Psoas muscle (tissue), 8 donors: ENCODE measurements around the gene EMC8. TPM values are rescaled to one million over a fixed set of nuclear protein-coding genes. Genes with fewer than 3 reads are reported as not detected.

ENCODE experiments used
- ATAC-seq, 4 donors: fragments of 200-7000 bp; cut with Tn5 transposase; one replicate each; pipeline ENCODE4 v1.9.1; 2020; ENCODE audit warnings: moderate library complexity in 3 of 4, mild to moderate bottlenecking in 2 of 4
- DNase-seq, 2 donors: peaks; one replicate each; pipeline ENCODE4 v3.0.0-alpha.2; 2020
- H3K27ac ChIP-seq: fragments of 200-600 bp; one replicate; pipeline ENCODE4 v1.8.0; 2022
- H3K27me3 ChIP-seq, 3 donors: fragments of 200-600 bp in 1 of 3; one replicate each; pipeline versions ENCODE4 v1.6.1 to v1.8.0; 2013 to 2022; ENCODE audit warnings: low read length in 2 of 3, mild to moderate bottlenecking in 2 of 3, moderate library complexity in 1 of 3; ENCODE audit not compliant: insufficient read depth in 3 of 3
- H3K36me3 ChIP-seq, 2 donors: fragments of 200-600 bp in 1 of 2; one replicate each; pipeline versions ENCODE4 v1.6.1 to v1.8.0; 2013 to 2022; ENCODE audit warnings: low read depth in 1 of 2, mild to moderate bottlenecking in 1 of 2, moderate library complexity in 1 of 2; ENCODE audit not compliant: insufficient read depth in 1 of 2
- H3K4me1 ChIP-seq: fragments of 200-600 bp; one replicate; pipeline ENCODE4 v1.8.0; 2022
- H3K4me3 ChIP-seq: fragments of 200-600 bp; one replicate; pipeline ENCODE4 v1.8.0; 2022; ENCODE audit warnings: mild to moderate bottlenecking
- H3K9me3 ChIP-seq: fragments of 200-600 bp; one replicate; pipeline ENCODE4 v1.8.0; 2022
- WGBS, 3 donors: extraction: QIAGEN DNeasy Blood & Tissue Kit; methylation state at CpG; one replicate each; pipeline versions ENCODE4 v1.1.6 to v1.1.7; 2013; 5-methylcytosine and 5-hydroxymethylcytosine counted together
- intact Hi-C, 2 donors: fragments of 100-400 bp; cut with DNase I; formaldehyde crosslinking; loops; one replicate each; pipeline versions ENCODE4 v1.11.0 to v1.14.2; 2022
- polyA plus RNA-seq, 3 donors: library from polyadenylated mRNA; stranded (reverse); fragments of 200-250 nt; gene quantifications; one replicate each; pipeline ENCODE4 v1.2.3, GENCODE V29; 2013
- total RNA-seq, 4 donors: library from RNA; stranded (reverse); fragmentation: NEBNext Ultra II Directional in 2 of 4; extraction: Animal tissue kit (Norgen Biotek cat#: 25700) in 2 of 4; gene quantifications; one replicate each; pipeline versions ENCODE4 v1.2.1 to v1.2.4, GENCODE V29; 2021 to 2023
- TF ChIP-seq, protein P1 (sequence below): fragments of 200-600 bp; IDR thresholded peaks from one replicate; pipeline ENCODE4 v1.8.0; 2022; ENCODE audit warnings: antibody characterized with exemption
- donor health status: healthy with polysubstance abuse.
- donor health status: DM: no; HTN: no; CAD: no; lungs with moderate emphysema.
- donor health status: Bipolar disorder and iron deficiency.
- donor health status: healthy.
- donor health status: DM: yes; HTN: yes; CAD: no.
- donor health status: DM: no; HTN: no; CAD: no.
- donor health status: DM: no; HTN: no; CAD: no.
- donor health status: DM: yes; HTN: yes; CAD: no.

The EMC8 gene
- total and polyA plus RNA-seq, 7 donors, result 16.4 to 41.6 (median 24.7) TPM

DNA sequence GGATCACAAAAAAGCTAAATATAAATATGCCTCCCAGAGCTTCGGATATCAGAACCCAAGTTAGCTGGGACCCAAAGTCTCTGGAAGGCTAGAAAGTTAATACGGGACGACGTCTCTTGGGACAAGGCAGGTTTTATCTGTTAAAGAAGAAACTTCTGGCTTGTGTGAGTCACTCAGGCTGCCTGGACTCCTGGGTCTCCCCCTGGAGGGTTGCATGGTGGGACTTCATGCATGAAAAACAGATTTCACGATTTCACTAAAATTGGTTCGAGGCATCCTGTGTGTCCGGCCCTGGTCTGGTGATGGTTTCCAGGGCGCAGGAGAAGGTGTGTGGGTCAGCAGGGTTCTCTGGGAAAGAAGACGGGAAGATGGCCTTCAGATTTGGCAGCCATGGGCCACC, 47.1 kb upstream of the EMC8 start:
- H3K4me1 ChIP-seq, result no peaks in the 10 kb centered on the region
- H3K4me3 ChIP-seq, result no peak overlapping the region
- H3K9me3 ChIP-seq, result no peaks in the 10 kb centered on the region
- H3K36me3 ChIP-seq, result no peaks in the 10 kb centered on the region
- TF ChIP-seq, protein P1, sequence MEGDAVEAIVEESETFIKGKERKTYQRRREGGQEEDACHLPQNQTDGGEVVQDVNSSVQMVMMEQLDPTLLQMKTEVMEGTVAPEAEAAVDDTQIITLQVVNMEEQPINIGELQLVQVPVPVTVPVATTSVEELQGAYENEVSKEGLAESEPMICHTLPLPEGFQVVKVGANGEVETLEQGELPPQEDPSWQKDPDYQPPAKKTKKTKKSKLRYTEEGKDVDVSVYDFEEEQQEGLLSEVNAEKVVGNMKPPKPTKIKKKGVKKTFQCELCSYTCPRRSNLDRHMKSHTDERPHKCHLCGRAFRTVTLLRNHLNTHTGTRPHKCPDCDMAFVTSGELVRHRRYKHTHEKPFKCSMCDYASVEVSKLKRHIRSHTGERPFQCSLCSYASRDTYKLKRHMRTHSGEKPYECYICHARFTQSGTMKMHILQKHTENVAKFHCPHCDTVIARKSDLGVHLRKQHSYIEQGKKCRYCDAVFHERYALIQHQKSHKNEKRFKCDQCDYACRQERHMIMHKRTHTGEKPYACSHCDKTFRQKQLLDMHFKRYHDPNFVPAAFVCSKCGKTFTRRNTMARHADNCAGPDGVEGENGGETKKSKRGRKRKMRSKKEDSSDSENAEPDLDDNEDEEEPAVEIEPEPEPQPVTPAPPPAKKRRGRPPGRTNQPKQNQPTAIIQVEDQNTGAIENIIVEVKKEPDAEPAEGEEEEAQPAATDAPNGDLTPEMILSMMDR, result no peak
- H3K27ac ChIP-seq, result no peak overlapping the region
- ATAC-seq (no peak), DNase-seq (no peak)
- peaks cover 0 to 41% (median 2%) of the 10 kb centered on the region in 3 donors for H3K27me3 ChIP-seq
- intact Hi-C loops, result no loop called here
- 79 to 87% (median 81%) methylated on average over 9 of the region's 9 CpGs for WGBS, 3 donors

DNA sequence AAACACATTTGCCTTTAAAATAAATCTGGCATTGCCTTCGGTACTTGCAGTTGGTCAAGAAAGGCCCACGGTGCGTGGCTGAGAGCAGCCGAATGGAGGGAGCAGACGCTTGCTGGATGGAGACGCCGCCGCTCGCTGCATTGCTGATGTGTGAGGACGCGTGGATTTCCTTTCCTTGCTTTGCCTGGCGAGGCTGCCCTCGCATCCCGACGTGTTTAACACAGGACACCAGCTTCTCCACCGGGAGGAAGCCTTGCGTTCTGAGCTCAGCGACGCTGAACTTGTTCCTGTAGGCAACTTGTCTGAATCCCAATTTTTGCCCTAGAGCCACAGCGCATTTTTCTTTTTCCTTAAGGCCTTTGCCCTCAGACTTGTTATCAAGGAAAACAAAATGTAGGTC, 45.9 kb upstream of the EMC8 start:
- H3K4me1 ChIP-seq, result no peaks in the 10 kb centered on the region
- TF ChIP-seq, protein P1, result no peak
- H3K4me3 ChIP-seq, result no peak overlapping the region
- WGBS, 3 donors, result 76 to 84% (median 83%) methylated on average over 20 of the region's 20 CpGs
- no peak for DNase-seq
- peaks cover 0 to 41% (median 5%) of the 10 kb centered on the region in 3 donors for H3K27me3 ChIP-seq
- no peak overlapping the region for H3K27ac ChIP-seq
- intact Hi-C loops, result no loop called here
- ATAC-seq, result no peak
- H3K36me3 ChIP-seq, result no peaks in the 10 kb centered on the region
- no peaks in the 10 kb centered on the region for H3K9me3 ChIP-seq

DNA sequence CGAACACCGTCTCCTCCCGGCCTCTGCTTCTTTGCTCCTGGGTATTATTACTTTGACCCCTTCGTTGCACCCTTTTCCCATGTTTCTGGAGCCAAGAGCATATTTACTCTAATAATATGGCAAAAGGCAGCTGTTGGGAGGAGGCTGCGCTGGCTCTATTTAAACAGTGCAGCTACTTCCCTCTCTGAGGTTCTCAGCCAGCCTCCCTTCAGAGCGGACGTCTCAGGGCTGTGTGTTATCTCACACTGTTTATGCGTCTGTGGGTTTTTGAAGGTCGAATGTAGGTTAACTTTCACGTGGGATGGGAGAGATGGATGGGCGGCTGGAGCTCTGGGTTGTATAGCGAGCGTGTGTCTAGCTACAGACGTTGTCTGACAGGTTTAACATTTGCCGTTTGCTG, 45.4 kb upstream of the EMC8 start:
- intact Hi-C loops, result no loop called here
- H3K27me3 ChIP-seq, result peaks cover 0 to 41% (median 5%) of the 10 kb centered on the region in 3 donors
- H3K4me1 ChIP-seq, result no peaks in the 10 kb centered on the region
- no peak overlapping the region for H3K4me3 ChIP-seq
- DNase-seq (no peak), ATAC-seq (no peak)
- H3K36me3 ChIP-seq, result no peaks in the 10 kb centered on the region
- TF ChIP-seq, protein P1, result no peak
- H3K9me3 ChIP-seq, result no peaks in the 10 kb centered on the region
- no peak overlapping the region for H3K27ac ChIP-seq
- WGBS, 3 donors, result 41 to 44% (median 42%) methylated on average over 15 of the region's 15 CpGs

DNA sequence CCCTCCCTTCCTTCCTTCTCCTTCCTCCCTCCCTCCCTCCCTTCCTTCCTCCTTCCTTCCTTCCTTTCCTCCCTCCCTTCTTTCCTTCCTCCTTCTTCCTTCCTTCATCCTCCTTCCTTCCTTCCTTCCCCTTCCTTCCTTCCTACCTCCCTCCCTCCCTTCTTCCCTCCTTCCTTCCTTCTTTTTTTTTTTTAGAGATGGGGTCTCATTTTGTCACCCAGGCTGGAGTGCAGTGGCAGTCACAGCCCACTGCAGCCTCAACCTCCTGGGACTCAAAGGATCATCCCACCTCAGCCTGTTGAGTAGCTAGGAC, 44.8 kb upstream of the EMC8 start:
- no peak overlapping the region for H3K27ac ChIP-seq
- H3K27me3 ChIP-seq, result peaks cover 0 to 37% (median 5%) of the 10 kb centered on the region in 3 donors
- H3K4me1 ChIP-seq, result no peaks in the 10 kb centered on the region
- TF ChIP-seq, protein P1, result no peak
- intact Hi-C loops, result no loop called here
- ATAC-seq (no peak), DNase-seq (no peak)
- H3K9me3 ChIP-seq, result no peaks in the 10 kb centered on the region
- no peaks in the 10 kb centered on the region for H3K36me3 ChIP-seq
- no peak overlapping the region for H3K4me3 ChIP-seq

DNA sequence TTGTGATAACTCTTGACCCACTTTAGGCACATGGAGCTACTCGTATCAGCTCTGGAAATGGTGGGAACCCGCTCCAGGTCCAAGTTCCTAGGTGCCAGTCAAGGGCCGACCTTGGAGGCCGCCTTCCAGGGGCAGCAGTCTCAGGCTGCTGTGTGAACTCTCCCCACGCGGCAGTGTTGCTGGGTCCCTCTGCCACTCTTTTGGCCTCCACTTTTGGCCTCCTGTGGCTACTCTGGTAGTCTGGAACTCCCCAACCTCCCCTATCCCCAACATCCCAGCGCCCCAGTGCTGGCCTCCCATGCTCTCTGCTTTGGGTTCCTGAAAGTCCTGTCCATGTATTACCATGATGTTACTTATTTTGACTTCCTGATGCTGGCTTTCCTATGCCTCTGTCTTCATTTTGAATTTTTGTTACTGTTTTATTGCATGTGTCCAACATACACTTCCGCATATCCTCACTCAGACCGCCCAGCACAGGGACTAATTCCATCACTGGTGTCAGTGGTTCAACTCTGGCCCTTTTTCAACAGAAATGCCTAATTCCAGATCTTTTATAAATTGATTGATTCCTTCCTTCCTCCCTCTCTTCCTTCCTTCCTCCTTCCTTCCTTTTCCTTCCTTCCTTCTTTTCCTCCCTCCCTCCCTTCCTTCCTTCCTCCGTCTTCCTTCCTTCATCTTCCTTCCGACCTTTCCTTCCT, 44.3 kb upstream of the EMC8 start:
- no peak overlapping the region for H3K4me3 ChIP-seq
- DNase-seq, result no peak
- no peak for ATAC-seq
- TF ChIP-seq, protein P1, result no peak
- no peaks in the 10 kb centered on the region for H3K36me3 ChIP-seq
- H3K9me3 ChIP-seq, result no peaks in the 10 kb centered on the region
- no peaks in the 10 kb centered on the region for H3K4me1 ChIP-seq
- H3K27me3 ChIP-seq, result peaks cover 0 to 32% (median 5%) of the 10 kb centered on the region in 3 donors
- intact Hi-C loops, result no loop called here
- 85 to 91% (median 86%) methylated on average over 11 of the region's 11 CpGs for WGBS, 3 donors
- H3K27ac ChIP-seq, result no peak overlapping the region
